A549 (cell line): ENCODE results near the gene ZGPAT.

ENCODE experiments used
- CTCF ChIP-seq: fragments of >200 bp; sonication (Bioruptor Twin); formaldehyde crosslinking; IDR thresholded peaks from 3 replicates; pipeline ENCODE4 v1.5.1; 2016
- MAX ChIP-seq: IDR thresholded peaks from 2 replicates; pipeline ENCODE4 v1.6.1; 2012

GRCh38 chr20:63701329-63702035 lies 6.4 kb upstream of the ZGPAT start:
- TF ChIP-seq CTCF (no peak), MAX (no peak)
